ENCODE data around the gene ITCH. TPM values are rescaled to one million over a fixed set of nuclear protein-coding genes. Genes with fewer than 3 reads are reported as not detected.
"Not testable (repeated sequence)": the region's sequence is repeated elsewhere in the genome, so short reads cannot be mapped to it uniquely, and the experiment has no call there.

ITCH gene
- total and polyA plus RNA-seq, 2 of the 8 experiments (the other 6 are each of a cell fraction or from before 2014, with no cell fraction given), result 3.9 to 45.2 TPM

- peaks cover 0 to 69% of the 10 kb centered on the region in 2 experiments; a peak in 3 of 4 replicates for H3K79me2 ChIP-seq (ENCODE audit: control insufficient read depth in 1 of 2, insufficient read depth in 2 of 2, low read length in 2 of 2)
- not testable (repeated sequence) for H2AK5ac ChIP-seq (ENCODE audit: low read depth, low read length); H3K9ac ChIP-seq (replicated peaks in 1 of 4; ENCODE audit: extremely low read depth in 1 of 4, low read depth in 3 of 4, low read length in 3 of 4); H3K9me3 ChIP-seq (ENCODE audit: insufficient read depth in 2 of 2, low read depth in 1 of 2, low read length in 1 of 2); H3K36me3 ChIP-seq (ENCODE audit: control insufficient read depth in 2 of 4, insufficient read depth in 4 of 4, low read length in 3 of 4); H2BK20ac ChIP-seq (ENCODE audit: low read length); H2BK12ac ChIP-seq (ENCODE audit: low read depth, low read length); H3K23me2 ChIP-seq (ENCODE audit: low read depth, low read length); H4K5ac ChIP-seq (ENCODE audit: insufficient read length, low read depth, low read length); H3K18ac ChIP-seq (ENCODE audit: extremely low read depth, low read length); H3K4me1 ChIP-seq (replicated peaks in 1 of 4; ENCODE audit: control insufficient read depth in 3 of 4, insufficient read depth in 4 of 4, low read length in 3 of 4); H3K27ac ChIP-seq (ENCODE audit: low read depth, low read length); H3K4me2 ChIP-seq (ENCODE audit: insufficient read depth in 1 of 2, low read depth in 2 of 2, low read length in 2 of 2); H3K56ac ChIP-seq (replicated peaks; ENCODE audit: insufficient read length, low read depth, low read length); H3K4me3 ChIP-seq (ENCODE audit: extremely low read depth in 1 of 4, insufficient read depth in 2 of 4, low read depth in 3 of 4, low read length in 4 of 4); H3K23ac ChIP-seq (ENCODE audit: insufficient read length); FAIRE-seq; H3K4ac ChIP-seq (replicated peaks; ENCODE audit: insufficient read length, low read depth, low read length); H4K8ac ChIP-seq (ENCODE audit: extremely low read depth, insufficient read depth, low read length); H2BK5ac ChIP-seq (ENCODE audit: low read depth, low read length); H3K14ac ChIP-seq (ENCODE audit: insufficient read length); H2BK15ac ChIP-seq (ENCODE audit: low read length); H2BK120ac ChIP-seq (replicated peaks; ENCODE audit: low read depth, low read length); H3K27me3 ChIP-seq (replicated peaks in 1 of 4; ENCODE audit: control insufficient read depth in 3 of 4, extremely low read depth in 1 of 4, insufficient read depth in 3 of 4, low read length in 3 of 4); H2AFZ ChIP-seq (ENCODE audit: low read length); H4K91ac ChIP-seq (replicated peaks; ENCODE audit: insufficient read length, low read length); H3K79me1 ChIP-seq (ENCODE audit: low read depth, low read length)
- ChIA-PET CTCF (ENCODE audit: partially characterized antibody) (interaction anchor here (0.6 to 4.7 kb wide), 3 partner anchors 11 to 206 kb away, joined by 3 to 25 read pairs (median 4); no protein-coding TSS in a partner anchor), POLR2A (ENCODE audit: partially characterized antibody) (interaction anchor here (3.1 kb wide), 1 partner anchor 216 kb away, joined by 12 read pairs; the partner anchor contains the start of gene AHCY)
- WGBS, 2 experiments (ENCODE audit: extremely low coverage in 1 of 2, insufficient coverage in 1 of 2, insufficient read length in 1 of 2, insufficient replicate concordance in 2 of 2, low coverage in 1 of 2, low lambda C conversion rate in 2 of 2, missing lambda C conversion rate in 1 of 2), result 95% methylated on average over 7 of the region's 7 CpGs; no CpG with 5 or more reads in 1 of the 2 experiments
- DNase-seq (ENCODE audit: low read depth in 1 of 2, low spot score in 2 of 2), result peak in 1 of 2 experiments; percentile 16
- peaks cover 12 to 13% of the 10 kb centered on the region in 2 experiments for H4K20me1 ChIP-seq (replicated peaks in 1 of 2; ENCODE audit: control insufficient read depth in 1 of 2, insufficient read depth in 2 of 2, low read length in 2 of 2)
Measured at GRCh38 chr20:34518863-34519262, 155.8 kb downstream of the ITCH start.

GRCh38 chr20:34519841-34520240 is 156.8 kb downstream of the ITCH start:
- H2BK15ac ChIP-seq (ENCODE audit: low read length); DNase-seq (ENCODE audit: low read depth in 1 of 2, low spot score in 2 of 2); FAIRE-seq; H2AFZ ChIP-seq (ENCODE audit: low read length); H2BK5ac ChIP-seq (ENCODE audit: low read depth, low read length); H3K9me3 ChIP-seq (ENCODE audit: insufficient read depth in 2 of 2, low read depth in 1 of 2, low read length in 1 of 2); H3K79me1 ChIP-seq (ENCODE audit: low read depth, low read length); H2BK20ac ChIP-seq (ENCODE audit: low read length); H3K18ac ChIP-seq (ENCODE audit: extremely low read depth, low read length); H3K23ac ChIP-seq (ENCODE audit: insufficient read length); H3K36me3 ChIP-seq (ENCODE audit: control insufficient read depth in 2 of 4, insufficient read depth in 4 of 4, low read length in 3 of 4); H3K23me2 ChIP-seq (ENCODE audit: low read depth, low read length); H3K56ac ChIP-seq (replicated peaks; ENCODE audit: insufficient read length, low read depth, low read length); H3K14ac ChIP-seq (ENCODE audit: insufficient read length); H4K5ac ChIP-seq (ENCODE audit: insufficient read length, low read depth, low read length); H4K8ac ChIP-seq (ENCODE audit: extremely low read depth, insufficient read depth, low read length); H3K4ac ChIP-seq (replicated peaks; ENCODE audit: insufficient read length, low read depth, low read length); H3K4me3 ChIP-seq (ENCODE audit: extremely low read depth in 1 of 4, insufficient read depth in 2 of 4, low read depth in 3 of 4, low read length in 4 of 4); H2BK120ac ChIP-seq (replicated peaks; ENCODE audit: low read depth, low read length); H2AK5ac ChIP-seq (ENCODE audit: low read depth, low read length); H3K4me2 ChIP-seq (ENCODE audit: insufficient read depth in 1 of 2, low read depth in 2 of 2, low read length in 2 of 2); H3K9ac ChIP-seq (replicated peaks in 1 of 4; ENCODE audit: extremely low read depth in 1 of 4, low read depth in 3 of 4, low read length in 3 of 4); H2BK12ac ChIP-seq (ENCODE audit: low read depth, low read length); H3K4me1 ChIP-seq (replicated peaks in 1 of 4; ENCODE audit: control insufficient read depth in 3 of 4, insufficient read depth in 4 of 4, low read length in 3 of 4); H4K91ac ChIP-seq (replicated peaks; ENCODE audit: insufficient read length, low read length); H3K27ac ChIP-seq (ENCODE audit: low read depth, low read length); H3K27me3 ChIP-seq (replicated peaks in 1 of 4; ENCODE audit: control insufficient read depth in 3 of 4, extremely low read depth in 1 of 4, insufficient read depth in 3 of 4, low read length in 3 of 4): not testable (repeated sequence)
- WGBS, 2 experiments (ENCODE audit: extremely low coverage in 1 of 2, insufficient coverage in 1 of 2, insufficient read length in 1 of 2, insufficient replicate concordance in 2 of 2, low coverage in 1 of 2, low lambda C conversion rate in 2 of 2, missing lambda C conversion rate in 1 of 2), result 91 to 100% methylated on average over 1 to 10 of the region's 10 CpGs
- Histone ChIP-seq H4K20me1 (replicated peaks in 1 of 2; ENCODE audit: control insufficient read depth in 1 of 2, insufficient read depth in 2 of 2, low read length in 2 of 2) (peaks cover 14 to 16% of the 10 kb centered on the region in 2 experiments), H3K79me2 (ENCODE audit: control insufficient read depth in 1 of 2, insufficient read depth in 2 of 2, low read length in 2 of 2) (peaks cover 0 to 79% of the 10 kb centered on the region in 2 experiments; a peak in 3 of 4 replicates)
- ChIA-PET CTCF (ENCODE audit: partially characterized antibody) (interaction anchor here (1.7 kb wide), 1 partner anchor 218 kb away, joined by 5 read pairs; no protein-coding TSS in a partner anchor), POLR2A (ENCODE audit: partially characterized antibody) (interaction anchor here (3.1 kb wide), 1 partner anchor 217 kb away, joined by 12 read pairs; the partner anchor contains the start of gene AHCY)
